Heart left ventricle (tissue), 16 donors: ENCODE results near the gene ZC3H10. TPM values are rescaled to one million over a fixed set of nuclear protein-coding genes. Genes with fewer than 3 reads are reported as not detected.

Experiments used
- ATAC-seq, 4 donors: fragments of 200-7000 bp; cut with Tn5 transposase; one replicate each; pipeline ENCODE4 v1.9.1; 2020 to 2022; ENCODE audit warnings: moderate library complexity in 4 of 4, mild to moderate bottlenecking in 3 of 4, moderate number of reproducible peaks in 1 of 4
- DNase-seq, 5 donors: peaks; one replicate each; pipeline ENCODE4 v3.0.0-alpha.2; 2020
- H3K27ac ChIP-seq, 12 donors: fragments of 200-600 bp; sonication (generic) in 4 of 12; one replicate each; pipeline versions ENCODE4 v1.5.0 to v1.8.0; 2016 to 2022; ENCODE audit warnings: mild to moderate bottlenecking in 2 of 12
- H3K27me3 ChIP-seq, 9 donors: fragments of 200-600 bp; sonication (generic) in 2 of 9; one replicate each; pipeline versions ENCODE4 v1.5.1 to v1.8.0; 2016 to 2022; ENCODE audit warnings: mild to moderate bottlenecking in 3 of 9
- H3K36me3 ChIP-seq, 9 donors: fragments of 200-600 bp; sonication (generic) in 2 of 9; one replicate each; pipeline versions ENCODE4 v1.5.0 to v1.8.0; 2018 to 2022; ENCODE audit warnings: mild to moderate bottlenecking in 2 of 9
- H3K4me1 ChIP-seq, 12 donors: fragments of 200-600 bp; sonication (generic) in 4 of 12; one replicate each; pipeline versions ENCODE4 v1.5.0 to v1.8.0; 2016 to 2022; ENCODE audit warnings: mild to moderate bottlenecking in 3 of 12
- H3K4me3 ChIP-seq, 12 donors: fragments of 200-600 bp; sonication (generic) in 4 of 12; one replicate each; pipeline versions ENCODE4 v1.5.0 to v1.8.0; 2017 to 2022; ENCODE audit warnings: mild to moderate bottlenecking in 9 of 12, moderate library complexity in 4 of 12
- H3K9me3 ChIP-seq, 12 donors: fragments of 200-600 bp; sonication (generic) in 4 of 12; one replicate each; pipeline versions ENCODE4 v1.5.0 to v1.8.0; 2016 to 2022; ENCODE audit warnings: mild to moderate bottlenecking in 1 of 12
- POLR2A ChIP-seq, 2 donors: fragments of 450-650 bp; IDR thresholded peaks; one replicate each; pipeline ENCODE4 v1.6.1; 2017; ENCODE audit warnings: antibody characterized with exemption in 2 of 2, mild to moderate bottlenecking in 2 of 2, moderate library complexity in 2 of 2
- WGBS, 4 donors: extraction: QIAGEN DNeasy Blood & Tissue Kit in 2 of 4; methylation state at CpG; one replicate each; pipeline versions ENCODE4 v1.1.5 to v1.1.7; 2013 to 2018; 5-methylcytosine and 5-hydroxymethylcytosine counted together
- intact Hi-C, 10 donors: fragments of 100-400 bp; cut with DNase I; formaldehyde crosslinking; loops; one replicate each; pipeline versions ENCODE4 v1.11.1 to v1.14.2; 2022
- polyA plus RNA-seq, 2 donors: library from polyadenylated mRNA; stranded (reverse); fragments of 200-250 nt; gene quantifications; one replicate each; pipeline ENCODE4 v1.2.3, GENCODE V29; 2013
- total RNA-seq, 9 donors: library from RNA; depleted of rRNA in 2 of 9; stranded (reverse); fragments of >200 nt in 2 of 9; fragmentation: NEBNext Ultra II Directional in 3 of 9; extraction: Animal tissue kit (Norgen Biotek cat#: 25700) in 3 of 9; gene quantifications; one replicate each; pipeline versions ENCODE4 v1.1.0 to v1.2.4, GENCODE V29; 2016 to 2023
- TF ChIP-seq, protein P1 (sequence below), 12 donors: fragments of 200-600 bp; sonication (generic) in 4 of 12; IDR thresholded peaks; one replicate each; pipeline versions ENCODE4 v1.5.0 to v1.8.0; 2018 to 2022; ENCODE audit warnings: antibody characterized with exemption in 12 of 12, mild to moderate bottlenecking in 5 of 12
- donor health status: ischemic (EF 13 %, LVEDD 7.1; RV severe dilation, severe dysfunction).
- donor health status: healthy with polysubstance abuse.
- donor health status: DM: no; HTN: yes; CAD: no.
- donor health status: DM: no; HTN: no; CAD: no.
- donor health status: ischemic (EF 25% LVEDD 6.9; RV normal size, moderate dysfunction).
- donor health status: ischemic (EF 25% LVEDD 5.7; RV mildly dilated, moderate dysfunction).
- donor health status: healthy.
- donor health status: DM: yes; HTN: yes; CAD: no.
- donor health status: ischemic (EF 35%, LVEDD 5.7; RV mildly dilated, moderate dysfunction).
- donor health status: nonischemic (EF 11% LVEDD 7.7; RV severe dilation, severe dysfunction).
- donor health status: DM: yes; HTN: yes; CAD: no.
- donor health status: PGD.
- donor health status: ischemic (EF 29% LVEDD 5.4; RV normal size, mild dysfunction).
- donor health status: nonischemic (EF 23%, LVEDD 6.1; RV moderate dilation, normal function).

ZC3H10 gene
- total and polyA plus RNA-seq, 11 donors, result 2.7 to 6.4 (median 4.3) TPM

- Histone ChIP-seq H3K36me3 (peaks cover 0 to 62% (median 49%) of the 10 kb centered on the region in 9 donors), H3K4me1 (peaks cover 3 to 46% (median 18%) of the 10 kb centered on the region in 12 donors), H3K27ac (peak overlapping the region in 9 of 12 donors; percentile 61 to 84 (median 80)), H3K9me3 (peaks cover 0 to 3% (median 0%) of the 10 kb centered on the region in 12 donors), H3K4me3 (no peak overlapping the region), H3K27me3 (no peaks in the 10 kb centered on the region)
- ATAC-seq (no peak), DNase-seq (peak in 1 of 5 donors; percentile 0)
- no peak for TF ChIP-seq POLR2A (IDR thresholded peaks at IDR 0.05)
- TF ChIP-seq, protein P1, sequence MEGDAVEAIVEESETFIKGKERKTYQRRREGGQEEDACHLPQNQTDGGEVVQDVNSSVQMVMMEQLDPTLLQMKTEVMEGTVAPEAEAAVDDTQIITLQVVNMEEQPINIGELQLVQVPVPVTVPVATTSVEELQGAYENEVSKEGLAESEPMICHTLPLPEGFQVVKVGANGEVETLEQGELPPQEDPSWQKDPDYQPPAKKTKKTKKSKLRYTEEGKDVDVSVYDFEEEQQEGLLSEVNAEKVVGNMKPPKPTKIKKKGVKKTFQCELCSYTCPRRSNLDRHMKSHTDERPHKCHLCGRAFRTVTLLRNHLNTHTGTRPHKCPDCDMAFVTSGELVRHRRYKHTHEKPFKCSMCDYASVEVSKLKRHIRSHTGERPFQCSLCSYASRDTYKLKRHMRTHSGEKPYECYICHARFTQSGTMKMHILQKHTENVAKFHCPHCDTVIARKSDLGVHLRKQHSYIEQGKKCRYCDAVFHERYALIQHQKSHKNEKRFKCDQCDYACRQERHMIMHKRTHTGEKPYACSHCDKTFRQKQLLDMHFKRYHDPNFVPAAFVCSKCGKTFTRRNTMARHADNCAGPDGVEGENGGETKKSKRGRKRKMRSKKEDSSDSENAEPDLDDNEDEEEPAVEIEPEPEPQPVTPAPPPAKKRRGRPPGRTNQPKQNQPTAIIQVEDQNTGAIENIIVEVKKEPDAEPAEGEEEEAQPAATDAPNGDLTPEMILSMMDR (IDR thresholded peaks at IDR 0.05), result no peak
- intact Hi-C loops, result no loop called here
- WGBS, 4 donors, result 87 to 95% (median 91%) methylated on average over 3 of the region's 3 CpGs
Observed at GRCh38 chr12:56145217-56145616, 27.2 kb downstream of the ZC3H10 start.

- peak in 2 of 4 donors; percentile 5 to 16 for ATAC-seq
- H3K27me3 ChIP-seq, result no peaks in the 10 kb centered on the region
- WGBS, 4 donors, result 63 to 72% (median 65%) methylated on average over 13 of the region's 13 CpGs
- peak in 1 of 5 donors; percentile 48 for DNase-seq
- no peak for TF ChIP-seq POLR2A (IDR thresholded peaks at IDR 0.05)
- TF ChIP-seq, protein P1 (IDR thresholded peaks at IDR 0.05), result no peak
- peaks cover 0 to 46% (median 34%) of the 10 kb centered on the region in 9 donors for H3K36me3 ChIP-seq
- H3K4me1 ChIP-seq, result peaks cover 3 to 58% (median 25%) of the 10 kb centered on the region in 12 donors
- H3K4me3 ChIP-seq, result no peak overlapping the region
- H3K9me3 ChIP-seq, result peaks cover 0 to 3% (median 0%) of the 10 kb centered on the region in 12 donors
- H3K27ac ChIP-seq, result peak overlapping the region in 8 of 12 donors; percentile 6 to 56 (median 30)
- intact Hi-C loops, result no loop called here
Observed at GRCh38 chr12:56146492-56147460, 28.7 kb downstream of the ZC3H10 start.

GRCh38 chr12:56150563-56150962 lies 32.5 kb downstream of the ZC3H10 start:
- TF ChIP-seq, protein P1 (IDR thresholded peaks at IDR 0.05), result no peak
- H3K4me3 ChIP-seq, result no peak overlapping the region
- WGBS, 4 donors, result 62 to 69% (median 67%) methylated on average over 3 of the region's 3 CpGs
- peaks cover 0 to under 1% (median 0%) of the 10 kb centered on the region in 12 donors for H3K9me3 ChIP-seq
- ATAC-seq (no peak), DNase-seq (no peak)
- H3K4me1 ChIP-seq, result peaks cover 4 to 43% (median 27%) of the 10 kb centered on the region in 12 donors
- intact Hi-C loops, result no loop called here
- H3K27me3 ChIP-seq, result no peaks in the 10 kb centered on the region
- peaks cover 0 to 12% (median 0%) of the 10 kb centered on the region in 9 donors for H3K36me3 ChIP-seq
- H3K27ac ChIP-seq, result peak overlapping the region in 1 of 12 donors; percentile 35

- TF ChIP-seq, protein P1 (IDR thresholded peaks at IDR 0.05), result peak in 5 of 12 donors; percentile 13 to 43 (median 22)
- TF ChIP-seq POLR2A (IDR thresholded peaks at IDR 0.05), result no peak
- Histone ChIP-seq H3K4me3 (peak overlapping the region; percentile 22 to 92 (median 72)), H3K4me1 (peaks cover 0 to 39% (median 25%) of the 10 kb centered on the region in 12 donors), H3K36me3 (peaks cover 0 to 12% (median 0%) of the 10 kb centered on the region in 9 donors), H3K27ac (peak overlapping the region; percentile 80 to 98 (median 94)), H3K27me3 (no peaks in the 10 kb centered on the region), H3K9me3 (no peaks in the 10 kb centered on the region)
- ATAC-seq, result peak; percentile 14 to 34 (median 26)
- 7 to 17% (median 12%) methylated on average over 11 to 12 of the region's 12 CpGs for whole genome bisulfite sequencing, 4 donors
- intact Hi-C loops, result loop anchor here in 2 of 10 donors (2.0 kb wide), 1 partner anchor 23 kb away; the partner anchor contains the start of gene ESYT1 (in 2 of the 2)
- peak in 2 of 5 donors; percentile 37 to 54 for DNase-seq
Observed at GRCh38 chr12:56151672-56152131, 33.6 kb downstream of the ZC3H10 start.
